Pulmonary artery endothelial cell (primary cell): ENCODE results near the gene SLC4A11. TPM values are rescaled to one million over a fixed set of nuclear protein-coding genes. Genes with fewer than 3 reads are reported as not detected.

ENCODE experiments used
- total RNA-seq: library from RNA; depleted of rRNA; stranded (reverse); fragments of >200 nt; gene quantifications from 2 replicates; pipeline ENCODE4 v1.2.3, GENCODE V29; 2014

Gene SLC4A11
- total RNA-seq, 1 donor from 2014 or later, result 3.0 TPM

Other genes starting within 250 kb of the SLC4A11 start
- 0.21 TPM in 1 of 2 replicates, not detected in the other for gene GNRH2, start 195.6 kb downstream of the SLC4A11 start, total RNA-seq
- 55.4 and 57.9 TPM in 2 replicates for gene MRPS26, start 193.1 kb downstream of the SLC4A11 start, total RNA-seq
- gene OXT, start 167.6 kb downstream of the SLC4A11 start, total RNA-seq, result not detected in 2 replicates
- not detected in 2 replicates for gene AVP, start 154.5 kb downstream of the SLC4A11 start, total RNA-seq
- gene FASTKD5, start 79.3 kb downstream of the SLC4A11 start, total RNA-seq, result 15.8 and 23.9 TPM in 2 replicates
- gene UBOX5, start 79.3 kb downstream of the SLC4A11 start, total RNA-seq, result 1.8 and 2.6 TPM in 2 replicates
- gene LZTS3, start 65.6 kb downstream of the SLC4A11 start, total RNA-seq, result 3.2 and 4.1 TPM in 2 replicates
- gene DDRGK1, start 34.5 kb downstream of the SLC4A11 start, total RNA-seq, result 25.9 and 40.1 TPM in 2 replicates
- gene ITPA, start 29.7 kb downstream of the SLC4A11 start, total RNA-seq, result 21.4 and 51.2 TPM in 2 replicates
- 9.0 and 13.2 TPM in 2 replicates for gene DNAAF9, start 168.5 kb upstream of the SLC4A11 start, total RNA-seq
- gene ATRN, start 231.8 kb upstream of the SLC4A11 start, total RNA-seq, result 45.3 and 49.4 TPM in 2 replicates